Measurements from ENCODE around the gene CARD11.

Gene CARD11

DNA sequence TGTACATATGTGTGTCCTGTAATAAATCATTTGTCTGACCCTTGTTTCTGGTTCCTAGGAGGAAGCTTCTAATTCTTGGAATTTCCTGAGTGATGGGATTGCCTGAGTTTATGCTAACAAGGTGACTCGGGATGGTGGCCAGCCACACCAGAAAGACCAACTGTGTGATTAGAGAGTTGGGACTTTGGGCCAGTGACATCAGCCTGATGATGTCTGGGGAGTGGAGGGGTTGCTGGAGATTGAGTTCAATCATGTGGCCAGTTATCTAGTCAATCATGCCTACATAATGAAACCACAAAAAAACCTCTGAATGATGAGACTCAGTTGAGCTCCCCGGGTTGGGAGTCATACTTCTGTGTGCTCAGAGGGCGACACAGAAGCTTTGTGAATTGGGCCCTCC lies 23.5 kb upstream of the CARD11 start:
- Histone ChIP-seq H3K4me3 (no peak overlapping the region), H3K4me2 (peak overlapping the region; percentile 88), H3K36me3 (no peaks in the 10 kb centered on the region), H4K20me1 (no peaks in the 10 kb centered on the region), H3K4me1 (peaks cover 77% of the 10 kb centered on the region), H3K9ac (no peak overlapping the region; the same call in 1 of the 2 replicates), H3K27ac (0 out of 2 replicates have a peak overlapping the region, but pooled peaks have one; percentile 31), H3K27me3 (no peaks in the 10 kb centered on the region), H3K9me3 (peaks cover 16% of the 10 kb centered on the region)
- no peak for TF ChIP-seq Cebpa-rat (IDR thresholded peaks at IDR 0.05)

DNA sequence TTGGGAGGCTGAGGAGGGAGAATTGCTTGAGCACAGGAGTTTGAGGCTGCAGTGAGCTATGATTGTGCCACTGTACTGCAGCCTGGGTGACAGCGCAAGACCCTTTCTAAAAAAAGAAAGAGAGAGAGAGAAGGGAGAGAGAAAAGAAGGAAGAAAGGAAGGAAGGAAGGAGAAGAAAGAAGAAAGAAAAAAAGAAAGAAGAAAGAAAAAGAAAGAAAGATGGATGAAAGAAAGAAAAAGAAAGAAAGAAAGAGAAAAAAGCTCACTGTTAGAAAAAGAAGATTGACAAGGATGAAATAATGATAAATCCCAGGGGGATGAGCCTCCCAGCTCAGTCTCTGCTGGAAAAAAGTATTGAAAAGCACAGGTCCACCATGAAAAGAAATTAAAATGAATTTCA lies 22.8 kb upstream of the CARD11 start:
- no peak for TF ChIP-seq Cebpa-rat (IDR thresholded peaks at IDR 0.05)
- H3K27ac ChIP-seq: no peak overlapping the region
- H3K4me2 ChIP-seq: peak overlapping the region; percentile 88
- H3K4me1 ChIP-seq: peaks cover 77% of the 10 kb centered on the region
- H3K9ac ChIP-seq: no peak overlapping the region
- peaks cover 14% of the 10 kb centered on the region for H3K9me3 ChIP-seq
- no peak overlapping the region for H3K4me3 ChIP-seq
- H4K20me1 ChIP-seq: no peaks in the 10 kb centered on the region
- H3K36me3 ChIP-seq: no peaks in the 10 kb centered on the region
- no peaks in the 10 kb centered on the region for H3K27me3 ChIP-seq

GRCh38 chr7:3065724-3066143 lies 22.1 kb upstream of the CARD11 start:
- TF ChIP-seq Cebpa-rat (IDR thresholded peaks at IDR 0.05): no peak
- Histone ChIP-seq H4K20me1 (no peaks in the 10 kb centered on the region), H3K9ac (no peak overlapping the region), H3K27me3 (no peaks in the 10 kb centered on the region), H3K9me3 (peaks cover 9% of the 10 kb centered on the region), H3K36me3 (no peaks in the 10 kb centered on the region), H3K4me2 (peak overlapping the region; percentile 88), H3K27ac (no peak overlapping the region), H3K4me3 (no peak overlapping the region), H3K4me1 (peaks cover 77% of the 10 kb centered on the region)

GRCh38 chr7:3064067-3064466 lies 20.4 kb upstream of the CARD11 start:
- TF ChIP-seq Cebpa-rat (IDR thresholded peaks at IDR 0.05): no peak

DNA sequence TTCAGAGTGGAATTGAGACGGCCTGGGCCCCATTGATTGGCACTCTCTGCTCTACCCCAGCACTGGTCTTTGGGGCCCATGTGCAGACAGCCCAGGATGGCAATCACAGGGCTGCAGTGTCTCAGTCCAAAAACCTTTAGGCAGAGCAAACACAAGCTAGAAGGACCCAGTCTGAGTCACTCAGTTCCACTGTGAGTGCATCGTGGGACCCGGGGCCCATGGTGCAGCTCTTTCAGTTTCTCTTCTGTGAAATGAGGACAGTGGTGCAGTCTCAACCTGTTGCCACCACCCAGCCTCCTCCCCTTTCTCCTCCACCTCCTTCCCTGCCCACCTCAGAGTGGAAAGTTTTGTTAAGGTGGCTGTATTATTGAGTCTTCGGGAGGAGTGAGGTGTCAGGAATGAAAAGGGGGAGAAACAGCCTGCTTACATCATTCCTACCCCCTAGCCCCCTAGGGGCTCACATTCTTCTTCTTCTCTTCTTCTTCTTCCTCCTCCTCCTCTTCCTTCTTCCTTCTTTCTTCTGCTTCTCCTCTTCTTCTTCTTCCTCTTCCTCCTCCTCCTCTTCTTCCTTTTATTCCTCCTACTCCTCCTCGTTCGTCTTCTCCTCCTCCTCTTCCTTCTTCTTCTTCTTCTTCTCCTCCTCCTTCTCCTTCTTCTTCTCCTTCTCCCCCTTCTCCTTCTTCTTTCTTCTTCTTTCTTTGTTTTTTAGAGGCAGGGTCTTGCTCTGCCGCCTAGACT lies 19.5 kb upstream of the CARD11 start:
- Histone ChIP-seq H3K27me3 (no peaks in the 10 kb centered on the region), H3K9me3 (0 out of 2 replicates have a peak, but pooled peaks cover 5% of the 10 kb centered on the region), H3K4me2 (peak overlapping the region; percentile 35; the same call in 1 of the 2 replicates), H3K9ac (no peak overlapping the region), H3K4me1 (peaks cover 54% of the 10 kb centered on the region), H3K4me3 (no peak overlapping the region), H4K20me1 (no peaks in the 10 kb centered on the region), H3K36me3 (no peaks in the 10 kb centered on the region), H3K27ac (no peak overlapping the region)
- no peak for TF ChIP-seq Cebpa-rat (IDR thresholded peaks at IDR 0.05)

More at GRCh38 chr7:3064067-3064466, 20.4 kb upstream of the CARD11 start:
- Histone ChIP-seq H4K20me1 (no peaks in the 10 kb centered on the region), H3K27me3 (no peaks in the 10 kb centered on the region), H3K4me1 (peaks cover 63% of the 10 kb centered on the region), H3K36me3 (no peaks in the 10 kb centered on the region), H3K9ac (no peak overlapping the region), H3K27ac (no peak overlapping the region), H3K4me2 (peak overlapping the region; percentile 0), H3K4me3 (no peak overlapping the region), H3K9me3 (0 out of 2 replicates have a peak, but pooled peaks cover 5% of the 10 kb centered on the region)

DNA sequence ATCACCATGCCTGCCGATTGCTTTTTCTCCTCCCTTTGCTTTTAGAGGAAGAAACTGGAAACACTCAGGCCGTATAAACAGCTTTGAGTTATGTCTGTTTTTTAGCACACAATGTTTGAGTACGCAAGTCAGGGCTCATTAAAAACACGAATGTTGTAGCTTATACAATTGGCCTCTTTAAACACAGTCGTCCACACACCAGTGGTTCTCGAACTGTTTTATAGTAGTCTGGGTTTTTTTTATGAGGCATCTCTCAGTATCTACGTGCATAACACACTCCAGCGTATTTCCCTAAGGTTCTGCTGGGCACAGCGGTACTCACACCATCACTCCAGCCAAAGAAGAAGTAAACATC lies 13.4 kb upstream of the CARD11 start:
- TF ChIP-seq Cebpa-rat (IDR thresholded peaks at IDR 0.05): no peak
- H3K4me1 ChIP-seq: peaks cover 13% of the 10 kb centered on the region
- H3K36me3 ChIP-seq: no peaks in the 10 kb centered on the region
- H3K9me3 ChIP-seq: peaks cover 18% of the 10 kb centered on the region
- H3K27ac ChIP-seq: no peak overlapping the region
- no peaks in the 10 kb centered on the region for H4K20me1 ChIP-seq
- H3K27me3 ChIP-seq: no peaks in the 10 kb centered on the region
- H3K4me2 ChIP-seq: no peak overlapping the region
- H3K9ac ChIP-seq: no peak overlapping the region
- no peak overlapping the region for H3K4me3 ChIP-seq

DNA sequence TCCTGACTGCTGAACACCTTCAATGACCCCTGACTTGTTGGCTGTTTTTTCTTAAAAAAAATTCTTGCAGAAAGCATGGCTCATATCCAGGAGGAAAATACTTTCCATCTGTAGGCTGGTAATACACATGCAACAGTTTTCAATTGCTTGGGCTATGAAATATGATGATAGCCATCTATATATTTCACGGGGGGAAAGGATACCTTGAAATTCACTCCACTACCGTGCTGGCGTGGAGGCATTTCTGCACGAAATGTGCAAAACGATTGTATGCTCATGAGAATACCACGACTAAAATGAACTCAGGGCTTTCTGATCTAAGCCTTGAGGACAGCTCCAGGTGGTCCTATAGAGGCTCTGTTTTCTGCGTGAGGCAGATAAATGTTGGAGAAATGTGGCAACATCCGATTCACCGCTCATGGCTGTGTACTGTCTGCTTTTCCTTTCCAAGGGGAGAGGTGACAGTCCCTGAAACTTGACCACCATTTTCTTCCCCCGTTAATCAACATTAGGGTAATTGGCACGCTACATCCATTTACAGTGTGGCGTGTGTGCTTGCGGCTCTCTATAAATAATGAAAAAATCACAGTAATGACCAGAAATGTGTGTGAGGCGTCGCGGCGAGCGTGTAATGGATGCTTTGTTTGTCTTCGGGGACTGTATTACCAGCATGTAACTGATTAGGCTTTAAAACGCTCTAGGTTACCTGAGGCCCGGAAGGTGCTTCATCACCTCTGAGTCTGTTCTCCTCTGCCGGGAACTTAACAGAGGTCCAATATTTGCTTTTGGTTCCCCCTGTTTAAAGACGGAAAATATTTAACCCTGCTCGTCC lies 12.8 kb upstream of the CARD11 start:
- H3K4me3 ChIP-seq: no peak overlapping the region
- peaks cover 20% of the 10 kb centered on the region for H3K9me3 ChIP-seq
- no peaks in the 10 kb centered on the region for H4K20me1 ChIP-seq
- no peak for TF ChIP-seq Cebpa-rat (IDR thresholded peaks at IDR 0.05)
- H3K27ac ChIP-seq: no peak overlapping the region
- H3K9ac ChIP-seq: no peak overlapping the region
- no peak overlapping the region for H3K4me2 ChIP-seq
- H3K27me3 ChIP-seq: no peaks in the 10 kb centered on the region
- peaks cover 13% of the 10 kb centered on the region for H3K4me1 ChIP-seq
- no peaks in the 10 kb centered on the region for H3K36me3 ChIP-seq

- Histone ChIP-seq H3K4me1 (peaks cover 13% of the 10 kb centered on the region), H3K27ac (no peak overlapping the region), H4K20me1 (no peaks in the 10 kb centered on the region), H3K9me3 (peaks cover 22% of the 10 kb centered on the region), H3K36me3 (no peaks in the 10 kb centered on the region), H3K27me3 (no peaks in the 10 kb centered on the region), H3K4me2 (no peak overlapping the region), H3K9ac (no peak overlapping the region), H3K4me3 (no peak overlapping the region)
- no peak for TF ChIP-seq Cebpa-rat (IDR thresholded peaks at IDR 0.05)
Measured at GRCh38 chr7:3055626-3056025, 12.0 kb upstream of the CARD11 start.

- no peak for TF ChIP-seq Cebpa-rat (IDR thresholded peaks at IDR 0.05)
- peak overlapping the region; percentile 71 for H3K27ac ChIP-seq
- peak overlapping the region; percentile 96 for H3K4me2 ChIP-seq
- peak overlapping the region; percentile 67 for H3K4me3 ChIP-seq
- no peaks in the 10 kb centered on the region for H4K20me1 ChIP-seq
- H3K9me3 ChIP-seq: peaks cover 27% of the 10 kb centered on the region
- H3K4me1 ChIP-seq: peaks cover 50% of the 10 kb centered on the region
- H3K27me3 ChIP-seq: no peaks in the 10 kb centered on the region
- peak overlapping the region; percentile 73 for H3K9ac ChIP-seq
- H3K36me3 ChIP-seq: no peaks in the 10 kb centered on the region
Measured at GRCh38 chr7:3042861-3043489, 692 bp downstream of the CARD11 start.
